ENCODE measurements around the gene RAB20. TPM values are rescaled to one million over a fixed set of nuclear protein-coding genes. Genes with fewer than 3 reads are reported as not detected.

RAB20 gene
- total and polyA plus RNA-seq, 9 donors, result 14.5 to 32.6 (median 22.0) TPM

DNA sequence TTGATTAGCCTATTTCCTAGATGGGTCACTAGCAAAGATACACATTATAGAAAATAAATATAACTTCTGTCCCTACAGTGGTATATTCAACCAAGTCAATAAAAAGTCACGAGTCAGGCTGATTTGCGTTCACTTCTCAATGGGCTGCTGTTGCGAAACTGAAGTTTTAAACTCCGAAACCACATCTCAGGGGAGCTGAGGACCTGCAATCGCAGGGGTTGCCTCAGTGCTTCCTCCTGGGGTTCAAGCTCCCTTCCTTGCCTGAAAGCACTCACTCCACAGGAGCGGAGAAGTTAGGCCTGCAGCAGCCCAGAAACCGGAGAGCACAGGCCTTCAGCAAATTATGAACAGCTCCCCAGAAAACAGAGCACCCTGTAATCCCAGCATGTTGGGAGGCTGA, 39.6 kb downstream of the RAB20 start:
- Histone ChIP-seq H3K4me1 (ENCODE audit: insufficient read depth) (peaks cover 3% of the 10 kb centered on the region), H3K27me3 (no peaks in the 10 kb centered on the region), H3K9me3 (no peaks in the 10 kb centered on the region), H3K36me3 (no peaks in the 10 kb centered on the region), H3K4me3 (no peak overlapping the region), H3K27ac (no peak overlapping the region)
- 86 to 92% (median 92%) methylated on average over 7 of the region's 7 CpGs for WGBS, 3 donors
- no peak for DNase-seq
- TF ChIP-seq, protein P1, sequence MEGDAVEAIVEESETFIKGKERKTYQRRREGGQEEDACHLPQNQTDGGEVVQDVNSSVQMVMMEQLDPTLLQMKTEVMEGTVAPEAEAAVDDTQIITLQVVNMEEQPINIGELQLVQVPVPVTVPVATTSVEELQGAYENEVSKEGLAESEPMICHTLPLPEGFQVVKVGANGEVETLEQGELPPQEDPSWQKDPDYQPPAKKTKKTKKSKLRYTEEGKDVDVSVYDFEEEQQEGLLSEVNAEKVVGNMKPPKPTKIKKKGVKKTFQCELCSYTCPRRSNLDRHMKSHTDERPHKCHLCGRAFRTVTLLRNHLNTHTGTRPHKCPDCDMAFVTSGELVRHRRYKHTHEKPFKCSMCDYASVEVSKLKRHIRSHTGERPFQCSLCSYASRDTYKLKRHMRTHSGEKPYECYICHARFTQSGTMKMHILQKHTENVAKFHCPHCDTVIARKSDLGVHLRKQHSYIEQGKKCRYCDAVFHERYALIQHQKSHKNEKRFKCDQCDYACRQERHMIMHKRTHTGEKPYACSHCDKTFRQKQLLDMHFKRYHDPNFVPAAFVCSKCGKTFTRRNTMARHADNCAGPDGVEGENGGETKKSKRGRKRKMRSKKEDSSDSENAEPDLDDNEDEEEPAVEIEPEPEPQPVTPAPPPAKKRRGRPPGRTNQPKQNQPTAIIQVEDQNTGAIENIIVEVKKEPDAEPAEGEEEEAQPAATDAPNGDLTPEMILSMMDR (IDR thresholded peaks at IDR 0.05), result no peak
- TF ChIP-seq POLR2A (IDR thresholded peaks at IDR 0.05) (no peak), EP300 (IDR thresholded peaks at IDR 0.05) (no peak)
- intact Hi-C loops (cut with DNase I), result no loop called here

DNA sequence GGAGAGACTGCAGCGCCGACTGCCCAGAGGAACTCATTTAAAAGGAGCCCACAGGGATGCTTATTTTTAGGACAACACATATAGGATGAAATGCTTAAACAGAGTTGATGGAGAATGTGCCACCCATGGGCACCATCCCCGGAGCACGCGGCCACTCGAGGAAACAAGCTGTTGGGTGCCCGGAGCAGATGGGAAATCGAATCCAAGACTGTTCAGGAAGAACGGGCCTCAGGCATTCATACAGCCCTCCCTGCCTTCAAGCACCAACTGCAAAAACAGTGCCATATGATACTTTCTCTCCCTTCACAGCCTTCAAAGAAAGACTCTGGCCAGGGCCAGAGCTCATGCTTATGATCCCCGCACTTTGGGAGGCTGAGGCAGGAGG, 40.2 kb downstream of the RAB20 start:
- intact Hi-C loops (cut with DNase I), result no loop called here
- H3K27ac ChIP-seq, result peak overlapping the region in 1 of 2 donors; percentile 49

DNA sequence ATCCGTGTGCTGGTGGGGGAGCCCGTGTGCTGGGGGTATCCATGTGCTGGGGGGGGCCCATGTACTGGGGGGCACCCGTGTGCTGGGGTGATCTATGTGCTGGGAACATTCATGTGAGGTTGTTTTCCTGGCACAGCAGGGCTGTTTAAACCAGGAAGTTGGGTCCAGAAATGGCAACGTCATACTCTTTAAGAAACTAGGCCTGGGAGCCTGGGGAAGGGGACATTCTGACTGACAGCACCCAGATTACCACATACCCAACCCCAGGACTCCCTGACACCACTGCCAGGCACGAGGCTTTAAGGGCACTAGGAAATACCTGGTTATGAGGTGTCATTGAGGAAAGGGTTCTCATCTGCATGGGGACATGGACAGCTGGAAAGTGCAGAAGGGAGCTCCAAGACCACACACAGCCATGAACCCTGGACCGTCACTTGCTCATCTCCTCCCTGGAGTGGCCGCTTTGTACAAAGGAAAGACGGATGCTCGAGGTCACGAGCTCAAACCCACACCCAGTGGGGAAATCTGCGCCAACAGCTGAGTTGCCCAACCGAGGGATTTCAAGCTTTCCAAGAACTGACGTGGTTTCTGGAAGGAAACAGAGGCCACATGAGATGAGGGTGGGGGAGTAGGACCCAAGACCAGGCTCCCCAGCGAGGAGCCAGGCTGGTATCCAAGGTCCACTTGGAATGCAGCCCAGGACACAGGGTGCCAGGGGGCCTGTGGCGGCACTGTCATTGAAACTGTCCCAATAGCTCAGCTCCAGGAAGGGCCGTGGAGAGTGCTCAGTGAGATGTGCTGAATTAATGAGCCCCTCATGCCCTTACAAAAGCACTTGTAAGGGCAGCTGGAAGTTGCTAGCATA, 40.9 kb downstream of the RAB20 start:
- peaks cover 3% of the 10 kb centered on the region for H3K4me1 ChIP-seq (ENCODE audit: insufficient read depth)
- TF ChIP-seq POLR2A (IDR thresholded peaks at IDR 0.05) (no peak), EP300 (IDR thresholded peaks at IDR 0.05) (peak; percentile 98)
- intact Hi-C loops (cut with DNase I), result no loop called here
- no peak overlapping the region for H3K4me3 ChIP-seq
- WGBS, 3 donors, result 49 to 68% (median 57%) methylated on average over 16 of the region's 16 CpGs
- DNase-seq, result peak; percentile 49 to 80 (median 65)
- H3K9me3 ChIP-seq, result no peaks in the 10 kb centered on the region
- H3K27me3 ChIP-seq, result no peaks in the 10 kb centered on the region
- H3K36me3 ChIP-seq, result no peaks in the 10 kb centered on the region
- peak overlapping the region; percentile 16 to 49 for H3K27ac ChIP-seq

More for the DNA sequence above, 40.2 kb downstream of the RAB20 start:
- H3K9me3 ChIP-seq, result no peaks in the 10 kb centered on the region
- H3K4me3 ChIP-seq, result no peak overlapping the region
- H3K36me3 ChIP-seq, result no peaks in the 10 kb centered on the region
- peaks cover 3% of the 10 kb centered on the region for H3K4me1 ChIP-seq (ENCODE audit: insufficient read depth)
- TF ChIP-seq EP300 (IDR thresholded peaks at IDR 0.05) (no peak), POLR2A (IDR thresholded peaks at IDR 0.05) (no peak)
- TF ChIP-seq, protein P1 (IDR thresholded peaks at IDR 0.05), result no peak
- no peaks in the 10 kb centered on the region for H3K27me3 ChIP-seq
- WGBS, 3 donors, result 73 to 86% (median 82%) methylated on average over 10 of the region's 10 CpGs
- DNase-seq, result no peak

DNA sequence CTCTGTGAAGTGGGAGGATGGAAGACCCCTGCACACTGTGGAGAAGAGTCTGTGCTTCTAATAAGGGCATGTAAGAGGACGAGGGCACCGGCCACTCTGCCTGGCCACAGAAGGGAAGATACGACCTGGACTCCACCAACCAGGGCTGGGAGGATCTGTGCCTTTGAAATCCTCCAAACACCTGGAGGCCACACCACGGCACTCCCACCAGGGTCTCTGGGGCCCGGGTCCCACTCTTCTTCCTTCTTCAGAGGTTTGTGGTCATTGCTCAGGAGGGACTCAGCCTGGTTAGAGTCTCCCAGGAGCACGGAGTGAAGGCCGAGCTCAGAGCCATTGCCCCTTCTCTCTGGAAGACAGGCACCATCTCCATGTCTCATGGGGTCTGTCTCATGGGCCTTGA, 42.0 kb downstream of the RAB20 start:
- TF ChIP-seq EP300 (IDR thresholded peaks at IDR 0.05), result no peak
- TF ChIP-seq POLR2A (IDR thresholded peaks at IDR 0.05), result no peak
- TF ChIP-seq, protein P1 (IDR thresholded peaks at IDR 0.05), result no peak
- Histone ChIP-seq H3K4me1 (ENCODE audit: insufficient read depth) (peaks cover 2% of the 10 kb centered on the region), H3K27ac (no peak overlapping the region), H3K36me3 (no peaks in the 10 kb centered on the region), H3K27me3 (no peaks in the 10 kb centered on the region), H3K9me3 (no peaks in the 10 kb centered on the region), H3K4me3 (no peak overlapping the region)
- DNase-seq, result no peak
- WGBS, 3 donors, result 85 to 93% (median 88%) methylated on average over 7 of the region's 7 CpGs
- intact Hi-C loops (cut with DNase I), result no loop called here

DNA sequence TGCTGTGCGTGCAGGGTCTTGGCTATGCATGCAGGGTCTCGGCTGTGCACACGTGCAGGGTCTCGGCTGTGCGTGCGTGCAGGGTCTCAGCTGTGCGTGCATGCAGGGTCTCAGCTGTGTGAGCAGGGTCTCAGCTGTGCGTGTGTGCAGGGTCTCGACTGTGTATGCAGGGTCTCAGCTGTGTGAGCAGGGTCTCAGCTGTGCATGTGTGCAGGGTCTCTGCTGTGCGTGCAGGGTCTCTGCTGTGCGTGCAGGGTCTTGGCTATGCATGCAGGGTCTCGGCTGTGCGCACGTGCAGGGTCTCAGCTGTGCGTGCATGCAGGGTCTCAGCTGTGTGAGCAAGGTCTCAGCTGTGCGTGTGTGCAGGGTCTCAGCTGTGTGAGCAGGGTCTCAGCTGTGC, 42.5 kb downstream of the RAB20 start:
- no peak for DNase-seq
- TF ChIP-seq, protein P1 (IDR thresholded peaks at IDR 0.05), result no peak
- TF ChIP-seq POLR2A (IDR thresholded peaks at IDR 0.05), result no peak
- no peak for TF ChIP-seq EP300 (IDR thresholded peaks at IDR 0.05)
- Histone ChIP-seq H3K4me3 (no peak overlapping the region), H3K9me3 (no peaks in the 10 kb centered on the region), H3K27ac (no peak overlapping the region), H3K27me3 (no peaks in the 10 kb centered on the region), H3K4me1 (ENCODE audit: insufficient read depth) (peaks cover 2% of the 10 kb centered on the region), H3K36me3 (no peaks in the 10 kb centered on the region)
- 89 to 93% (median 89%) methylated on average over 14 to 16 of the region's 16 CpGs for WGBS, 3 donors
- intact Hi-C loops (cut with DNase I), result no loop called here
